DOHH2 (cell line): ENCODE measurements around the gene ROCK2.

ENCODE experiments used
- H3F3A ChIP-seq: fragments of 200-600 bp; sonication (generic), shearing (Covaris generic); 2 replicates; pipeline ENCODE4 v1.6.0; 2016; ENCODE audit warnings: antibody characterized with exemption, mild to moderate bottlenecking; ENCODE audit not compliant: control insufficient read depth, insufficient read depth
- H3K27ac ChIP-seq: fragments of 200-600 bp; sonication (generic); 2 replicates; pipeline ENCODE4 v1.5.1; 2014; ENCODE audit warnings: low read depth, mild to moderate bottlenecking, low read length, moderate library complexity
- H3K27me3 ChIP-seq: fragments of 200-600 bp; sonication (generic); 2 replicates; pipeline ENCODE4 v1.6.1; 2014; ENCODE audit warnings: mild to moderate bottlenecking, low read length, mixed read lengths; ENCODE audit not compliant: control insufficient read depth
- H3K36me3 ChIP-seq: fragments of 200-600 bp; sonication (generic); 2 replicates; pipeline ENCODE4 v1.6.1; 2014; ENCODE audit warnings: mild to moderate bottlenecking, low read length, moderate library complexity, mixed read lengths; ENCODE audit not compliant: control insufficient read depth
- H3K4me1 ChIP-seq: fragments of 200-600 bp; sonication (generic); 2 replicates; pipeline ENCODE4 v1.6.1; 2014; ENCODE audit warnings: mild to moderate bottlenecking, low read length, mixed read lengths; ENCODE audit not compliant: control insufficient read depth
- H3K4me2 ChIP-seq: fragments of 200-600 bp; sonication (generic); 2 replicates; pipeline ENCODE4 v1.6.0; 2014; ENCODE audit warnings: mild to moderate bottlenecking, low read length, moderate library complexity
- H3K4me3 ChIP-seq: fragments of 200-600 bp; sonication (generic); 2 replicates; pipeline ENCODE4 v1.5.1; 2014; ENCODE audit warnings: mild to moderate bottlenecking, low read length, mixed read lengths
- H3K79me2 ChIP-seq: fragments of 200-600 bp; sonication (generic); 2 replicates; pipeline ENCODE4 v1.6.1; 2014; ENCODE audit warnings: mild to moderate bottlenecking, low read length, mixed read lengths; ENCODE audit not compliant: control insufficient read depth
- H3K9me2 ChIP-seq: fragments of 200-600 bp; sonication (generic); replicated peaks from 2 replicates; pipeline ENCODE4 v1.6.1; 2014; ENCODE audit warnings: mild to moderate bottlenecking, low read length, mixed read lengths; ENCODE audit not compliant: control insufficient read depth
- H3K9me3 ChIP-seq: fragments of 200-600 bp; sonication (generic); 2 replicates; pipeline ENCODE4 v1.6.1; 2014; ENCODE audit warnings: antibody characterized with exemption, low read length, mixed read lengths; ENCODE audit not compliant: control insufficient read depth, insufficient read depth
- H4K20me1 ChIP-seq: fragments of 200-600 bp; sonication (generic); 2 replicates; pipeline ENCODE4 v1.6.0; 2014; ENCODE audit warnings: low read depth, mild to moderate bottlenecking, antibody characterized with exemption, low read length, moderate library complexity; ENCODE audit not compliant: control insufficient read depth, insufficient read depth
- CTCF ChIP-seq: fragments of 200-600 bp; sonication (generic); IDR thresholded peaks from one replicate; pipeline ENCODE4 v1.5.1; 2014; ENCODE audit warnings: antibody characterized with exemption, mild to moderate bottlenecking, low read depth, low read length; ENCODE audit not compliant: poor library complexity, severe bottlenecking
- EZH2phosphoT487 ChIP-seq: fragments of 200-600 bp; sonication (generic); IDR thresholded peaks from 2 replicates; pipeline ENCODE4 v1.6.1; 2017; ENCODE audit warnings: borderline replicate concordance, mild to moderate bottlenecking, antibody characterized with exemption, low read length, moderate library complexity, mixed read lengths

Gene ROCK2

GRCh38 chr2:11270891-11271290 lies 73.5 kb downstream of the ROCK2 start:
- Histone ChIP-seq H3K9me2 (no peaks in the 10 kb centered on the region), H3K4me1 (peaks cover 7% of the 10 kb centered on the region), H3K36me3 (peaks cover 16% of the 10 kb centered on the region), H3K27me3 (no peaks in the 10 kb centered on the region), H3K4me3 (no peak overlapping the region), H3K79me2 (peaks cover 40% of the 10 kb centered on the region), H3K9me3 (no peaks in the 10 kb centered on the region), H3F3A (no peaks in the 10 kb centered on the region; the same call in 1 of the 2 replicates), H4K20me1 (no peaks in the 10 kb centered on the region), H3K27ac (no peak overlapping the region), H3K4me2 (no peak overlapping the region)
- TF ChIP-seq CTCF (no peak), EZH2phosphoT487 (no peak)

- peaks cover 21% of the 10 kb centered on the region for H3K36me3 ChIP-seq
- H3K27me3 ChIP-seq, result no peaks in the 10 kb centered on the region
- no peak overlapping the region for H3K4me3 ChIP-seq
- H3F3A ChIP-seq, result no peaks in the 10 kb centered on the region; the same call in 1 of the 2 replicates
- no peaks in the 10 kb centered on the region for H4K20me1 ChIP-seq
- TF ChIP-seq CTCF (no peak), EZH2phosphoT487 (no peak)
- peaks cover 23% of the 10 kb centered on the region for H3K79me2 ChIP-seq
- no peaks in the 10 kb centered on the region for H3K9me2 ChIP-seq
- H3K4me1 ChIP-seq, result peaks cover 7% of the 10 kb centered on the region
- no peaks in the 10 kb centered on the region for H3K9me3 ChIP-seq
- no peak overlapping the region for H3K4me2 ChIP-seq
- H3K27ac ChIP-seq, result no peak overlapping the region
These were observed 76.5 kb downstream of the ROCK2 start for GRCh38 chr2:11267931-11268330.

GRCh38 chr2:11264818-11265217 lies 79.6 kb downstream of the ROCK2 start:
- H3K4me2 ChIP-seq, result no peak overlapping the region
- no peak overlapping the region for H3K27ac ChIP-seq
- H3K4me3 ChIP-seq, result no peak overlapping the region
- peaks cover 9% of the 10 kb centered on the region for H3K36me3 ChIP-seq
- no peaks in the 10 kb centered on the region; the same call in 1 of the 2 replicates for H3F3A ChIP-seq
- H3K27me3 ChIP-seq, result no peaks in the 10 kb centered on the region
- H3K79me2 ChIP-seq, result peaks cover 29% of the 10 kb centered on the region
- H4K20me1 ChIP-seq, result no peaks in the 10 kb centered on the region
- H3K9me3 ChIP-seq, result no peaks in the 10 kb centered on the region
- no peaks in the 10 kb centered on the region for H3K9me2 ChIP-seq
- no peak for TF ChIP-seq CTCF
- peaks cover 7% of the 10 kb centered on the region for H3K4me1 ChIP-seq

GRCh38 chr2:11264007-11264406 lies 80.4 kb downstream of the ROCK2 start:
- no peak overlapping the region for H3K27ac ChIP-seq
- TF ChIP-seq CTCF (no peak), EZH2phosphoT487 (no peak)
- no peaks in the 10 kb centered on the region for H3K9me3 ChIP-seq
- peaks cover 9% of the 10 kb centered on the region for H3K36me3 ChIP-seq
- no peak overlapping the region for H3K4me2 ChIP-seq
- H3K4me1 ChIP-seq, result peaks cover 7% of the 10 kb centered on the region
- H3K4me3 ChIP-seq, result no peak overlapping the region
- H3K9me2 ChIP-seq, result no peaks in the 10 kb centered on the region
- H3K27me3 ChIP-seq, result no peaks in the 10 kb centered on the region
- H3K79me2 ChIP-seq, result peaks cover 30% of the 10 kb centered on the region
- no peaks in the 10 kb centered on the region for H4K20me1 ChIP-seq
- no peaks in the 10 kb centered on the region; the same call in 1 of the 2 replicates for H3F3A ChIP-seq
